ENCODE data around the gene REX1BD.
"Not testable (repeated sequence)": the region's sequence is repeated elsewhere in the genome, so short reads cannot be mapped to it uniquely, and the experiment has no call there.

The REX1BD gene

GRCh38 chr19:18588611-18589379, at the start of gene REX1BD:
TSS of gene REX1BD (plus strand) at chr19:18588798. CDS start at chr19:18588802, 4 bp downstream.
- peak; percentile 32 to 70 for DNase-seq

- no peak for DNase-seq
These were observed 49.2 kb upstream of the REX1BD start for GRCh38 chr19:18539372-18539771.

GRCh38 chr19:18540200-18540599, 48.4 kb upstream of the REX1BD start:
- DNase-seq = not testable (repeated sequence)

- DNase-seq = no peak
These were observed 47.2 kb upstream of the REX1BD start for GRCh38 chr19:18541258-18541991.

- DNase-seq = no peak
These were observed 46.3 kb upstream of the REX1BD start for GRCh38 chr19:18541992-18542940.

GRCh38 chr19:18542941-18543813, 45.4 kb upstream of the REX1BD start, which contains the start of gene FKBP8:
TSS of gene FKBP8 (minus strand) at chr19:18543573. CDS start at chr19:18541970, 1,603 bp downstream.
- DNase-seq = peak; percentile 29 to 72

GRCh38 chr19:18543814-18544475, 44.7 kb upstream of the REX1BD start:
- DNase-seq = peak; percentile 17 to 34

GRCh38 chr19:18551631-18552030, 37.0 kb upstream of the REX1BD start:
- DNase-seq = no peak

- DNase-seq = peak; percentile 94 to 98
These were observed 31.0 kb upstream of the REX1BD start, which contains the start of gene KXD1 for GRCh38 chr19:18557411-18558201. TSS of gene KXD1 (plus strand) at chr19:18557870. CDS start at chr19:18562057, 4,187 bp downstream.

- no peak for DNase-seq
These were observed 30.4 kb upstream of the REX1BD start for GRCh38 chr19:18558202-18558555.

GRCh38 chr19:18558604-18559003, 30.0 kb upstream of the REX1BD start:
- no peak for DNase-seq

- no peak for DNase-seq
These were observed 28.9 kb upstream of the REX1BD start for GRCh38 chr19:18559685-18560084.

- no peak for DNase-seq
These were observed 26.5 kb upstream of the REX1BD start for GRCh38 chr19:18562086-18562485.

GRCh38 chr19:18566953-18567352, 21.6 kb upstream of the REX1BD start:
- DNase-seq = no peak

- no peak for DNase-seq
These were observed 20.2 kb upstream of the REX1BD start for GRCh38 chr19:18568367-18568766.

- DNase-seq = peak; percentile 94
These were observed 16.8 kb upstream of the REX1BD start, which contains the start of gene UBA52 for GRCh38 chr19:18571564-18572344. TSS of gene UBA52 (plus strand) at chr19:18571857. CDS start at chr19:18573301, 1,444 bp downstream.

GRCh38 chr19:18574691-18575291, 13.8 kb upstream of the REX1BD start:
- DNase-seq = no peak

GRCh38 chr19:18576383-18576782, 12.2 kb upstream of the REX1BD start:
- DNase-seq = no peak

- DNase-seq = no peak
These were observed 11.2 kb upstream of the REX1BD start for GRCh38 chr19:18577365-18577914.
